Measurements from ENCODE around the gene FMNL1. TPM values are rescaled to one million over a fixed set of nuclear protein-coding genes. Genes with fewer than 3 reads are reported as not detected.

Gene FMNL1
- total and polyA plus RNA-seq, 2 experiments from 2014 or later, result 1.4 to 4.2 TPM

DNA sequence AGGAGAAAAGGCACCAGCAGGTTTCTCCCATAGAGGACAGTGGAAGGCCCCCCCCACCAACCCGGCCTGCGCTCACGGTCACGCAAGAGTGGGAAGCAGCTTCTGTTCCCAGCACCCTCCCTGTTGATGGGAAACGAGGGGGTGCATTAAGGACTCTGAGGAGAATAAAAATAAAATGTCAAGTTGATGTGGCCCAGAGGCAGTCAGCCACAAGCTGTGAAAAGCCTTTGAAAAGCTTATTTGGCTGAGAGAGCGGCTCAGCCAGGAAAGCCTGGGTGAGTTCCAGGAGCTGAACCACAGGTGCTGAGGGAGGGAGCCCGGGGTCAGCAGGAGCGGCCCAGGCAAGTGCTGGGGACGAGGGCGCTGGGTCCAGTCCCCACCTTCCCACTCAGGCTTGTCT, 67.1 kb downstream of the FMNL1 start:
- Histone ChIP-seq H3K9me3 (ENCODE audit: low read depth) (no peaks in the 10 kb centered on the region), H3K79me2 (ENCODE audit: insufficient read depth) (peaks cover 46% of the 10 kb centered on the region), H3K27ac (no peak overlapping the region), H3F3A (ENCODE audit: insufficient read depth) (peaks cover 25% of the 10 kb centered on the region), H3K9me2 (ENCODE audit: insufficient read depth) (no peaks in the 10 kb centered on the region), H3K4me3 (no peak overlapping the region), H2AFZ (no peak overlapping the region), H3K36me3 (ENCODE audit: low read depth) (peaks cover 38% of the 10 kb centered on the region; the same call in 1 of the 2 replicates), H3K4me2 (ENCODE audit: unreplicated experiment) (no peak overlapping the region), H3K27me3 (replicated peaks; ENCODE audit: insufficient read depth) (no peaks in the 10 kb centered on the region), H3K9ac (no peak overlapping the region), H3K4me1 (ENCODE audit: insufficient read depth) (peaks cover 22% of the 10 kb centered on the region), H4K20me1 (ENCODE audit: insufficient read depth) (no peaks in the 10 kb centered on the region)
- in situ Hi-C loops (cut with MboI), result no loop called here
- DNase-seq, result no peak
- TF ChIP-seq EZH2phosphoT487 (IDR thresholded peaks at IDR 0.05; ENCODE audit: insufficient read depth, low read depth) (no peak), EZH2 (IDR thresholded peaks at IDR 0.05; ENCODE audit: insufficient read depth, poor library complexity, severe bottlenecking) (no peak)
- 86 to 92% methylated on average over 10 of the region's 10 CpGs for WGBS, 2 experiments (ENCODE audit: low coverage in 1 of 2, low lambda C conversion rate in 2 of 2, missing lambda C conversion rate in 2 of 2)

DNA sequence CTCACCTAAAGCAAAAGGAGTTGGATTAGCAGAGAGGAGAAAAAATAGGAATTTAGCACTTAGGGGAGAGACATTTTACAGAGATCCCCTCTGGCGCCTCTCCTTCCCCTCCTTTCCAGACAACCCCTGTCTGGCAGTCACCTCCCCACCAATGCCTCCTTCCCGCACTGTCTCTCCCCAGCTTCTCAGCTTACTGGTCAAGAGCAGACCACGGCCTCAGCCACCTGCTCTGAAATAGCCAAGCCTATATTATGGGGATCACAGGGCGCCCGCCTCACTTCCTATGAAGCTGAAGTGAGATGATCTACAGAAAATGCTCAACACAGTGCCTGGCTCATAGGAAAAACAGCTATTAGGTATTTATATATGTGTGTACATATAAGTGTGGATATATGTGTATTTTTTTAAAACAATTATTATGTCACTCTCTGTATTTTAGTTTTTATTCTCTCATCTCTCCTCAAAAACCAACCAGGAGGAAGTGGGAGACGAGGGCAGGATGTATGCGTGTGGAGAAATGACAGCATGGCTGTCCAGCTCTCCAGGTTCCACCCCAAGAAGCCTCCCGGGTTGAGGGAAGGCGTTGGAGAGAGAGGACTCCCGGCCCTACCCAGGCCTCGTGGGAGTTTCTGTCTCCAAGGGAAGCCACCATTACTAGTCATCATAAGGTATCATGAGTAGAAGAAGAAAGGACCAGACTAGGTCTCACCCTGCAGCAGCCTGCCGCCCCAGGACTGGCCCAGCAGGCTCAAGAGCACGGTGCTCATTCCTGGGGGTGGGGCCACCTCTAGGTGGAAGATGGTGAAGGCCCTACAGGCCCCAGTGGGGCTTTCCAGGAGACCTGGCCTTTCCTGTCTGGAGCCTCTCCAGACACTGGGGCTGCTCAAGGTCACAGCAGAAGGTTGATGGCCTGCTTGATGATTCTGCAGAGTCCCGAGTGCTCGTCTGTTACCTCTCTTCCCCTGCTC, 67.9 kb downstream of the FMNL1 start:
- Histone ChIP-seq H3K4me3 (no peak overlapping the region), H3K36me3 (ENCODE audit: low read depth) (peaks cover 31% of the 10 kb centered on the region; the same call in 1 of the 2 replicates), H3K9me2 (ENCODE audit: insufficient read depth) (no peaks in the 10 kb centered on the region), H4K20me1 (ENCODE audit: insufficient read depth) (no peaks in the 10 kb centered on the region), H3K9me3 (ENCODE audit: low read depth) (no peaks in the 10 kb centered on the region), H3K9ac (no peak overlapping the region), H3K4me1 (ENCODE audit: insufficient read depth) (peaks cover 30% of the 10 kb centered on the region), H3K79me2 (ENCODE audit: insufficient read depth) (peaks cover 46% of the 10 kb centered on the region), H3F3A (ENCODE audit: insufficient read depth) (peaks cover 32% of the 10 kb centered on the region), H3K27ac (no peak overlapping the region), H3K27me3 (replicated peaks; ENCODE audit: insufficient read depth) (no peaks in the 10 kb centered on the region), H2AFZ (no peak overlapping the region), H3K4me2 (ENCODE audit: unreplicated experiment) (no peak overlapping the region)
- DNase-seq, result no peak
- WGBS, 2 experiments (ENCODE audit: low coverage in 1 of 2, low lambda C conversion rate in 2 of 2, missing lambda C conversion rate in 2 of 2), result 89 to 92% methylated on average over 15 of the region's 15 CpGs
- no peak for TF ChIP-seq EZH2 (IDR thresholded peaks at IDR 0.05; ENCODE audit: insufficient read depth, poor library complexity, severe bottlenecking)
- TF ChIP-seq EZH2phosphoT487 (IDR thresholded peaks at IDR 0.05; ENCODE audit: insufficient read depth, low read depth), result no peak
- in situ Hi-C loops (cut with MboI), result no loop called here

GRCh38 chr17:45290269-45290765, 68.6 kb downstream of the FMNL1 start:
- no peak overlapping the region for H3K4me3 ChIP-seq
- TF ChIP-seq EZH2phosphoT487 (IDR thresholded peaks at IDR 0.05; ENCODE audit: insufficient read depth, low read depth) (no peak), EZH2 (IDR thresholded peaks at IDR 0.05; ENCODE audit: insufficient read depth, poor library complexity, severe bottlenecking) (no peak)
- H3K4me1 ChIP-seq (ENCODE audit: insufficient read depth), result peaks cover 37% of the 10 kb centered on the region
- H4K20me1 ChIP-seq (ENCODE audit: insufficient read depth), result no peaks in the 10 kb centered on the region
- H3K27me3 ChIP-seq (replicated peaks; ENCODE audit: insufficient read depth), result no peaks in the 10 kb centered on the region
- H3K4me2 ChIP-seq (ENCODE audit: unreplicated experiment), result no peak overlapping the region
- H3F3A ChIP-seq (ENCODE audit: insufficient read depth), result peaks cover 40% of the 10 kb centered on the region
- no peak overlapping the region for H3K9ac ChIP-seq
- no peaks in the 10 kb centered on the region for H3K9me2 ChIP-seq (ENCODE audit: insufficient read depth)
- H2AFZ ChIP-seq, result no peak overlapping the region
- peaks cover 24% of the 10 kb centered on the region; the same call in 1 of the 2 replicates for H3K36me3 ChIP-seq (ENCODE audit: low read depth)
- no peaks in the 10 kb centered on the region for H3K9me3 ChIP-seq (ENCODE audit: low read depth)
- 90 to 95% methylated on average over 11 of the region's 11 CpGs for WGBS, 2 experiments (ENCODE audit: low coverage in 1 of 2, low lambda C conversion rate in 2 of 2, missing lambda C conversion rate in 2 of 2)
- H3K27ac ChIP-seq, result no peak overlapping the region
- H3K79me2 ChIP-seq (ENCODE audit: insufficient read depth), result peaks cover 52% of the 10 kb centered on the region
- in situ Hi-C loops (cut with MboI), result no loop called here
- DNase-seq, result no peak

DNA sequence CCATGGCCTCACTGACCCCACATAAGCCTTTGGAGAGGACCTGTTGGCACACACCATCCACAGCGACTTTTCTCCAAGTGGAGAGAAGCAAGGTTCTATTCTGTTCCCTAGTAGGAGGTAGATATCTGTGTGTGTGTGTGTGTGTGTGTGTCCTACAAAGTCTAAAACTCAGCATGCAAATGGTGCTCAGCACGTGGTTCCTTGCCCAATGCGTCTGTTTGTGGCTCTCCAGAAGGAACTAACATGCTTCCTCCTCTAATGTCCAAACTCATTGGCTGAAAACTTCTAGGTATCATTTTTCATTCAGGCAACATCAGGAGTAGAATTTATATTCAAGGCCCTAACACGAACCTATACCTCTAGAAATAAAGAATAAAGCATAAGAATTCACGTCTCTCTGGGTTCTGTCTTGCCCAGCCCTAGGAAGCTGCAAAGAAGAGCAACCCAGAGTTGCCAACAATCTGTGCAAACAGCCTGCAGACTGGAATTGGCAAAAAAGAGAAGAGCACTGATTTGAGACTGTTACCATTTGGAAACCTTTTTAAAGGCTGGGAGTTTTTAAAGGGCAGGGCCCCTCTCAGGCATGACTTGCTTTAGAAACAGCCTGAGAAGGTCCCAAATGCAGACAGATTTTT, 69.6 kb downstream of the FMNL1 start:
- WGBS, 2 experiments (ENCODE audit: low coverage in 1 of 2, low lambda C conversion rate in 2 of 2, missing lambda C conversion rate in 2 of 2), result 73 to 80% methylated on average over 5 of the region's 5 CpGs
- Histone ChIP-seq H3K4me3 (no peak overlapping the region), H3K27ac (no peak overlapping the region), H3K79me2 (ENCODE audit: insufficient read depth) (peaks cover 60% of the 10 kb centered on the region), H2AFZ (no peak overlapping the region), H3K4me2 (ENCODE audit: unreplicated experiment) (no peak overlapping the region), H4K20me1 (ENCODE audit: insufficient read depth) (no peaks in the 10 kb centered on the region), H3K9me3 (ENCODE audit: low read depth) (no peaks in the 10 kb centered on the region), H3F3A (ENCODE audit: insufficient read depth) (peaks cover 45% of the 10 kb centered on the region), H3K36me3 (ENCODE audit: low read depth) (peaks cover 15% of the 10 kb centered on the region; the same call in 1 of the 2 replicates), H3K4me1 (ENCODE audit: insufficient read depth) (peaks cover 47% of the 10 kb centered on the region), H3K9ac (no peak overlapping the region), H3K9me2 (ENCODE audit: insufficient read depth) (no peaks in the 10 kb centered on the region), H3K27me3 (replicated peaks; ENCODE audit: insufficient read depth) (no peaks in the 10 kb centered on the region)
- DNase-seq, result no peak
- in situ Hi-C loops (cut with MboI), result no loop called here
- no peak for TF ChIP-seq EZH2 (IDR thresholded peaks at IDR 0.05; ENCODE audit: insufficient read depth, poor library complexity, severe bottlenecking)
- TF ChIP-seq EZH2phosphoT487 (IDR thresholded peaks at IDR 0.05; ENCODE audit: insufficient read depth, low read depth), result no peak
